Pancreas (tissue), 10 donors: ENCODE data around the gene BAHCC1. TPM values are rescaled to one million over a fixed set of nuclear protein-coding genes. Genes with fewer than 3 reads are reported as not detected.

Experiments
- ATAC-seq, 4 donors: fragments of 200-7000 bp; cut with Tn5 transposase; one replicate each; pipeline versions ENCODE4 v1.8.0 to v1.9.1; 2020; ENCODE audit warnings: mild to moderate bottlenecking in 4 of 4, moderate library complexity in 4 of 4
- DNase-seq, 6 donors: peaks; one replicate each; pipeline ENCODE4 v3.0.0-alpha.2; 2020
- FAIRE-seq: peaks from 2 replicates; lab custom pipeline; 2012; peaks lifted over from hg19 to GRCh38; lab: Jason Lieb, UNC
- H3K27ac ChIP-seq, 4 donors: fragments of 200-600 bp; sonication (generic); 1 replicate in 3 of 4; 2 replicates in 1 of 4; pipeline versions ENCODE4 v1.5.0 to v1.8.0; 2020
- H3K27me3 ChIP-seq, 4 donors: fragments of 200-600 bp; one replicate each; pipeline ENCODE4 v1.8.0; 2021
- H3K36me3 ChIP-seq, 3 donors: fragments of 200-600 bp; sonication (generic) in 1 of 3; one replicate each; pipeline versions ENCODE4 v1.5.0 to v1.8.0; 2020 to 2021
- H3K4me1 ChIP-seq, 3 donors: fragments of 200-600 bp; one replicate each; pipeline ENCODE4 v1.8.0; 2021
- H3K4me3 ChIP-seq, 4 donors: fragments of 200-600 bp; sonication (generic) in 2 of 4; one replicate each; pipeline versions ENCODE4 v1.5.0 to v1.8.0; 2020 to 2021
- H3K9me3 ChIP-seq, 4 donors: fragments of 200-600 bp; one replicate each; pipeline ENCODE4 v1.8.0; 2021
- CTCF ChIP-seq, 4 donors: fragments of 200-600 bp; sonication (generic) in 3 of 4; IDR thresholded peaks; one replicate each; pipeline versions ENCODE4 v1.5.0 to v1.8.0; 2021; ENCODE audit warnings: antibody characterized with exemption in 4 of 4
- WGBS, 2 donors: extraction: QIAGEN DNeasy Blood & Tissue Kit; methylation state at CpG; one replicate each; pipeline ENCODE4 v1.1.7; 2013; 5-methylcytosine and 5-hydroxymethylcytosine counted together
- intact Hi-C, 3 donors: fragments of 100-400 bp; cut with DNase I; formaldehyde crosslinking; loops; one replicate each; pipeline versions ENCODE4 v1.11.1 to v1.14.2; 2022
- polyA plus RNA-seq, 2 donors: library from polyadenylated mRNA; stranded (reverse); fragments of 200-250 nt; gene quantifications; one replicate each; pipeline ENCODE4 v1.2.3, GENCODE V29; 2013
- total RNA-seq, 6 donors: library from RNA; stranded (reverse); fragmentation: NEBNext Ultra II Directional in 4 of 6; extraction: Animal tissue kit (Norgen Biotek cat#: 25700) in 4 of 6; gene quantifications; one replicate each; pipeline versions ENCODE4 v1.2.1 to v1.2.4, GENCODE V29; 2021 to 2023
- donor health status: healthy with polysubstance abuse.
- donor health status: DM: no; HTN: no; CAD: no; lungs with moderate emphysema.
- donor health status: DM: no; HTN: no; CAD: no.
- donor health status: control.
- donor health status: control.
- donor health status: Bipolar disorder and iron deficiency.
- donor health status: DM: yes; HTN: yes; CAD: no.
- donor health status: DM: no; HTN: no; CAD: no.
- donor health status: DM: no; HTN: no; CAD: no.
- donor health status: DM: yes; HTN: yes; CAD: no.

The BAHCC1 gene
- total and polyA plus RNA-seq, 8 donors = 8.0 to 24.1 (median 10.5) TPM

- H3K36me3 ChIP-seq = no peaks in the 10 kb centered on the region
- no peak for ATAC-seq
- H3K9me3 ChIP-seq = no peaks in the 10 kb centered on the region
- no peak overlapping the region for H3K4me3 ChIP-seq
- H3K27ac ChIP-seq = no peak overlapping the region
- no peaks in the 10 kb centered on the region for H3K27me3 ChIP-seq
- WGBS, 2 donors = 69 to 72% methylated on average over 18 of the region's 18 CpGs
- DNase-seq = no peak
- intact Hi-C loops = no loop called here
- no peak for FAIRE-seq
- TF ChIP-seq CTCF (IDR thresholded peaks at IDR 0.05) = no peak
- H3K4me1 ChIP-seq = peaks cover 0 to 6% (median 5%) of the 10 kb centered on the region in 3 donors
Measured at GRCh38 chr17:81492202-81492601, 96.9 kb downstream of the BAHCC1 start.

GRCh38 chr17:81492706-81493105, 97.4 kb downstream of the BAHCC1 start:
- H3K4me3 ChIP-seq = no peak overlapping the region
- intact Hi-C loops = no loop called here
- no peaks in the 10 kb centered on the region for H3K9me3 ChIP-seq
- no peak for DNase-seq
- peaks cover 0 to 5% (median 4%) of the 10 kb centered on the region in 3 donors for H3K4me1 ChIP-seq
- no peak for ATAC-seq
- FAIRE-seq = no peak
- H3K36me3 ChIP-seq = no peaks in the 10 kb centered on the region
- 87 to 91% methylated on average over 9 of the region's 9 CpGs for WGBS, 2 donors
- H3K27me3 ChIP-seq = no peaks in the 10 kb centered on the region
- H3K27ac ChIP-seq = no peak overlapping the region
- no peak for TF ChIP-seq CTCF (IDR thresholded peaks at IDR 0.05)

- H3K27me3 ChIP-seq = no peaks in the 10 kb centered on the region
- WGBS, 2 donors = 85 to 87% methylated on average over 16 of the region's 16 CpGs
- intact Hi-C loops = no loop called here
- H3K4me1 ChIP-seq = peaks cover 0 to 4% (median 3%) of the 10 kb centered on the region in 3 donors
- no peaks in the 10 kb centered on the region for H3K36me3 ChIP-seq
- H3K4me3 ChIP-seq = no peak overlapping the region
- no peak for ATAC-seq
- no peak for FAIRE-seq
- no peaks in the 10 kb centered on the region for H3K9me3 ChIP-seq
- H3K27ac ChIP-seq = no peak overlapping the region
- TF ChIP-seq CTCF (IDR thresholded peaks at IDR 0.05) = no peak
- no peak for DNase-seq
Measured at GRCh38 chr17:81493198-81494038, 98.2 kb downstream of the BAHCC1 start.

GRCh38 chr17:81494626-81495377, 99.5 kb downstream of the BAHCC1 start:
- Histone ChIP-seq H3K4me1 (no peaks in the 10 kb centered on the region), H3K27me3 (no peaks in the 10 kb centered on the region), H3K4me3 (no peak overlapping the region), H3K9me3 (no peaks in the 10 kb centered on the region), H3K27ac (no peak overlapping the region), H3K36me3 (no peaks in the 10 kb centered on the region)
- intact Hi-C loops = no loop called here
- DNase-seq (peak in 1 of 6 donors; percentile 37), ATAC-seq (peak in 3 of 4 donors; percentile 17 to 79 (median 77)), FAIRE-seq (no peak)
- no peak for TF ChIP-seq CTCF (IDR thresholded peaks at IDR 0.05)
- 40 to 56% methylated on average over 8 of the region's 8 CpGs for WGBS, 2 donors
